ENCODE data around the gene THSD1. TPM values are rescaled to one million over a fixed set of nuclear protein-coding genes. Genes with fewer than 3 reads are reported as not detected.

The THSD1 gene
- total and polyA plus RNA-seq, 9 of the 15 experiments (the other 6 are each of a cell fraction or from before 2014, with no cell fraction given), result 0.01 to 0.11 (median 0.04) TPM; not detected in 2

- TF ChIP-seq ZNF561 (CRISPR knock-in tag; conservative IDR thresholded peaks at IDR 0.05) (no peak), PHF21A (IDR thresholded peaks at IDR 0.05; ENCODE audit: borderline replicate concordance, low read depth) (no peak), GABPB1 (CRISPR knock-in tag; IDR thresholded peaks at IDR 0.05) (no peak), ZFP36 (IDR thresholded peaks at IDR 0.05; ENCODE audit: low read depth, low read length, partially characterized antibody) (no peak), NR2C2 (CRISPR knock-in tag; IDR thresholded peaks at IDR 0.05) (0 out of 2 replicates have a peak, but pooled peaks have one; percentile 9), NR2C2 (tag; IDR thresholded peaks at IDR 0.05) (peak; percentile 73), PHF8 (IDR thresholded peaks at IDR 0.05; ENCODE audit: borderline replicate concordance, low read length) (peak; percentile 59), HDAC2 (IDR thresholded peaks at IDR 0.05) (no peak), NCOA2 (IDR thresholded peaks at IDR 0.05; ENCODE audit: partially characterized antibody in 2 of 2) (no peak), DMBX1 (CRISPR knock-in tag; IDR thresholded peaks at IDR 0.05; ENCODE audit: borderline replicate concordance) (no peak), HDAC8 (tag; IDR thresholded peaks at IDR 0.05) (no peak), TEAD1 (CRISPR knock-in tag; IDR thresholded peaks at IDR 0.05) (no peak; a peak in 1 of 4 replicates), MIER1 (IDR thresholded peaks at IDR 0.05; ENCODE audit: low read depth) (no peak), ZC3H8 (IDR thresholded peaks at IDR 0.05) (no peak), CREB1 (IDR thresholded peaks at IDR 0.05) (no peak), CREB1 (CRISPR knock-in tag; IDR thresholded peaks at IDR 0.05) (no peak), KAT7 (CRISPR knock-in tag; IDR thresholded peaks at IDR 0.05; ENCODE audit: borderline replicate concordance) (no peak), RAD51 (IDR thresholded peaks at IDR 0.05; ENCODE audit: borderline replicate concordance, low read depth) (no peak), ZNF174 (CRISPR knock-in tag; IDR thresholded peaks at IDR 0.05) (no peak), RBBP5 (IDR thresholded peaks at IDR 0.05; ENCODE audit: borderline replicate concordance, insufficient read depth, low read length, poor library complexity, severe bottlenecking) (peak; percentile 51)
- TF ChIP-seq, protein P1, sequence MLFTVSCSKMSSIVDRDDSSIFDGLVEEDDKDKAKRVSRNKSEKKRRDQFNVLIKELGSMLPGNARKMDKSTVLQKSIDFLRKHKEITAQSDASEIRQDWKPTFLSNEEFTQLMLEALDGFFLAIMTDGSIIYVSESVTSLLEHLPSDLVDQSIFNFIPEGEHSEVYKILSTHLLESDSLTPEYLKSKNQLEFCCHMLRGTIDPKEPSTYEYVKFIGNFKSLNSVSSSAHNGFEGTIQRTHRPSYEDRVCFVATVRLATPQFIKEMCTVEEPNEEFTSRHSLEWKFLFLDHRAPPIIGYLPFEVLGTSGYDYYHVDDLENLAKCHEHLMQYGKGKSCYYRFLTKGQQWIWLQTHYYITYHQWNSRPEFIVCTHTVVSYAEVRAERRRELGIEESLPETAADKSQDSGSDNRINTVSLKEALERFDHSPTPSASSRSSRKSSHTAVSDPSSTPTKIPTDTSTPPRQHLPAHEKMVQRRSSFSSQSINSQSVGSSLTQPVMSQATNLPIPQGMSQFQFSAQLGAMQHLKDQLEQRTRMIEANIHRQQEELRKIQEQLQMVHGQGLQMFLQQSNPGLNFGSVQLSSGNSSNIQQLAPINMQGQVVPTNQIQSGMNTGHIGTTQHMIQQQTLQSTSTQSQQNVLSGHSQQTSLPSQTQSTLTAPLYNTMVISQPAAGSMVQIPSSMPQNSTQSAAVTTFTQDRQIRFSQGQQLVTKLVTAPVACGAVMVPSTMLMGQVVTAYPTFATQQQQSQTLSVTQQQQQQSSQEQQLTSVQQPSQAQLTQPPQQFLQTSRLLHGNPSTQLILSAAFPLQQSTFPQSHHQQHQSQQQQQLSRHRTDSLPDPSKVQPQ (CRISPR knock-in tag; IDR thresholded peaks at IDR 0.05; ENCODE audit: borderline replicate concordance), result no peak
- TF ChIP-seq, protein P2, sequence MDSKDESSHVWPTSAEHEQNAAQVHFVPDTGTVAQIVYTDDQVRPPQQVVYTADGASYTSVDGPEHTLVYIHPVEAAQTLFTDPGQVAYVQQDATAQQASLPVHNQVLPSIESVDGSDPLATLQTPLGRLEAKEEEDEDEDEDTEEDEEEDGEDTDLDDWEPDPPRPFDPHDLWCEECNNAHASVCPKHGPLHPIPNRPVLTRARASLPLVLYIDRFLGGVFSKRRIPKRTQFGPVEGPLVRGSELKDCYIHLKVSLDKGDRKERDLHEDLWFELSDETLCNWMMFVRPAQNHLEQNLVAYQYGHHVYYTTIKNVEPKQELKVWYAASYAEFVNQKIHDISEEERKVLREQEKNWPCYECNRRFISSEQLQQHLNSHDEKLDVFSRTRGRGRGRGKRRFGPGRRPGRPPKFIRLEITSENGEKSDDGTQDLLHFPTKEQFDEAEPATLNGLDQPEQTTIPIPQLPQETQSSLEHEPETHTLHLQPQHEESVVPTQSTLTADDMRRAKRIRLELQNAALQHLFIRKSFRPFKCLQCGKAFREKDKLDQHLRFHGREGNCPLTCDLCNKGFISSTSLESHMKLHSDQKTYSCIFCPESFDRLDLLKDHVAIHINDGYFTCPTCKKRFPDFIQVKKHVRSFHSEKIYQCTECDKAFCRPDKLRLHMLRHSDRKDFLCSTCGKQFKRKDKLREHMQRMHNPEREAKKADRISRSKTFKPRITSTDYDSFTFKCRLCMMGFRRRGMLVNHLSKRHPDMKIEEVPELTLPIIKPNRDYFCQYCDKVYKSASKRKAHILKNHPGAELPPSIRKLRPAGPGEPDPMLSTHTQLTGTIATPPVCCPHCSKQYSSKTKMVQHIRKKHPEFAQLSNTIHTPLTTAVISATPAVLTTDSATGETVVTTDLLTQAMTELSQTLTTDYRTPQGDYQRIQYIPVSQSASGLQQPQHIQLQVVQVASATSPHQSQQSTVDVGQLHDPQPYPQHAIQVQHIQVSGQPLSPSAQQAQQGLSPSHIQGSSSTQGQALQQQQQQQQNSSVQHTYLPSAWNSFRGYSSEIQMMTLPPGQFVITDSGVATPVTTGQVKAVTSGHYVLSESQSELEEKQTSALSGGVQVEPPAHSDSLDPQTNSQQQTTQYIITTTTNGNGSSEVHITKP (IDR thresholded peaks at IDR 0.05; ENCODE audit: partially characterized antibody), result no peak
- TF ChIP-seq, protein P3, sequence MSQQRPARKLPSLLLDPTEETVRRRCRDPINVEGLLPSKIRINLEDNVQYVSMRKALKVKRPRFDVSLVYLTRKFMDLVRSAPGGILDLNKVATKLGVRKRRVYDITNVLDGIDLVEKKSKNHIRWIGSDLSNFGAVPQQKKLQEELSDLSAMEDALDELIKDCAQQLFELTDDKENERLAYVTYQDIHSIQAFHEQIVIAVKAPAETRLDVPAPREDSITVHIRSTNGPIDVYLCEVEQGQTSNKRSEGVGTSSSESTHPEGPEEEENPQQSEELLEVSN (IDR thresholded peaks at IDR 0.05; ENCODE audit: borderline replicate concordance in 1 of 2, extremely low read depth in 1 of 2, insufficient read depth in 1 of 2, insufficient read length in 1 of 2, low read depth in 1 of 2, low read length in 1 of 2, poor library complexity in 1 of 2, severe bottlenecking in 1 of 2), result peak in 1 of 2 experiments; percentile 59
Observed at GRCh38 chr13:52455677-52456041, 49.7 kb upstream of the THSD1 start (continued).

Measured in K562 (cell line).